ENCODE data around the gene TBC1D22A.

TBC1D22A gene

DNA sequence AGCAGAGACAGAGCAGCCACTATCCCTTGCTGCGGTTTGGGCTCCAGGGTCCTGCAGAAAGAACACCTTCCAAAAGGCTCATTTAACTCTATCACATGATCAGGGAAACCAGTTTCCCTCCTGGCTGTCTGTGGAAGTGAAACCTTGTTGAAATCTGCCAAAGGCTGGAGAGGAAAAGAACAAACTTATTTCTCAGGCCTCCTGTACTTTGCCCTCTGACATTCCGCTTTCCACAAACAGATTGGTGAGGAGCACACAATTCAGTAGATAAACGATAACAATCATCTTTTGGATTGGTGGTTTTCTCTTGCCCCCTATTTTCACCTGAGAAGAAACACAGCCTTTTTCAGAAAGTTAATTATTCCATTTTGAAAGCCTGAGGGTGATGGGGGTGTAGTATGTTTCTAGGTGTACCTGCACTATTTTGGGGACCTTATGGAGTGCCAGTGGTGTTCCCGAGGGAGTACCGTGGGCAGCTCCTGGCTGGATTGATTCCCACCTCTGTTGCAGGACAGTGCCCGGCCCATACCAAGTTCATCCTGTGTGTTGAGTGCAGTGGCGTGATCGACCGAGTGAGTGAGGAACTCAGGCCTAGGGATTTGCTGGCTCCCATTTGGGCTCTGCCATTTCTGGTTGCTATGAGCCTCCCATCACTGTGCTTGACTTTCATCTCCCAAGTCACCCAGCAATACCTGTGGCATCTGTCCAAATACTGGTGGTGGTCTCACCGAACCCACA lies 102.0 kb downstream of the TBC1D22A start:
- ChIA-PET POLR2A (no interaction called here), CTCF (interaction anchor here (0.7 to 1.6 kb wide), 3 partner anchors 9 to 66 kb away, joined by 3 read pairs; no protein-coding TSS in a partner anchor)
- H3K4me3 ChIP-seq (ENCODE audit: low read depth, low read length), result no peak overlapping the region
- no peak for DNase-seq (ENCODE audit: low read depth, low spot score)
- TF ChIP-seq, protein P1, sequence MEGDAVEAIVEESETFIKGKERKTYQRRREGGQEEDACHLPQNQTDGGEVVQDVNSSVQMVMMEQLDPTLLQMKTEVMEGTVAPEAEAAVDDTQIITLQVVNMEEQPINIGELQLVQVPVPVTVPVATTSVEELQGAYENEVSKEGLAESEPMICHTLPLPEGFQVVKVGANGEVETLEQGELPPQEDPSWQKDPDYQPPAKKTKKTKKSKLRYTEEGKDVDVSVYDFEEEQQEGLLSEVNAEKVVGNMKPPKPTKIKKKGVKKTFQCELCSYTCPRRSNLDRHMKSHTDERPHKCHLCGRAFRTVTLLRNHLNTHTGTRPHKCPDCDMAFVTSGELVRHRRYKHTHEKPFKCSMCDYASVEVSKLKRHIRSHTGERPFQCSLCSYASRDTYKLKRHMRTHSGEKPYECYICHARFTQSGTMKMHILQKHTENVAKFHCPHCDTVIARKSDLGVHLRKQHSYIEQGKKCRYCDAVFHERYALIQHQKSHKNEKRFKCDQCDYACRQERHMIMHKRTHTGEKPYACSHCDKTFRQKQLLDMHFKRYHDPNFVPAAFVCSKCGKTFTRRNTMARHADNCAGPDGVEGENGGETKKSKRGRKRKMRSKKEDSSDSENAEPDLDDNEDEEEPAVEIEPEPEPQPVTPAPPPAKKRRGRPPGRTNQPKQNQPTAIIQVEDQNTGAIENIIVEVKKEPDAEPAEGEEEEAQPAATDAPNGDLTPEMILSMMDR (IDR thresholded peaks at IDR 0.05; ENCODE audit: insufficient read depth, low read length, missing control alignments), result no peak

DNA sequence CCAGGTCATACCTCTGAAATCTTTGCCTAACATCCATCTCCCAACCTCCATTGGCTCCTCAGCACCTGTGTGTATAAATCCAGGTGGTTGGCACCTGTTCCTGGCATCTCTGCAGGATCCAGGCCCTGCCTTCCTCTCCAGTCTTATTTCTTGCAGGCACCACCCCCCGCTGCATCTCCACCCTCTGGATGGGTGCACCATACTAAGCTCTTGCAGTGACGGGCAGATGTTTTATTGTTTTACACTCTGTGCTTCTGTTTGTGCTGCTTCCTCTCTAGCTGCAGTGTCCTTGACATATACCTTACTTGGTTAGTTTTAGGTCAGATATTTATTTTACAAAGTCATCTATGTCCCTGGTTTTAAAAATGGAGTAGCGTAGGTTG lies 102.6 kb downstream of the TBC1D22A start:
- no peak overlapping the region for H3K4me3 ChIP-seq (ENCODE audit: low read depth, low read length)
- POLR2A ChIA-PET, result no interaction called here
- CTCF ChIA-PET, result interaction anchor here (1.6 kb wide), 1 partner anchor 9 kb away, joined by 3 read pairs; no protein-coding TSS in a partner anchor
- TF ChIP-seq, protein P1 (IDR thresholded peaks at IDR 0.05; ENCODE audit: insufficient read depth, low read length, missing control alignments), result no peak
- DNase-seq (ENCODE audit: low read depth, low spot score), result no peak

GRCh38 chr22:46865642-46866041 lies 103.2 kb downstream of the TBC1D22A start:
- DNase-seq (ENCODE audit: low read depth, low spot score), result no peak
- POLR2A ChIA-PET, result no interaction called here
- H3K4me3 ChIP-seq (ENCODE audit: low read depth, low read length), result no peak overlapping the region
- CTCF ChIA-PET, result interaction anchor here (1.6 kb wide), 1 partner anchor 10 kb away, joined by 3 read pairs; no protein-coding TSS in a partner anchor
- TF ChIP-seq, protein P1 (IDR thresholded peaks at IDR 0.05; ENCODE audit: insufficient read depth, low read length, missing control alignments), result no peak

GRCh38 chr22:46866591-46866990 lies 104.1 kb downstream of the TBC1D22A start:
- POLR2A ChIA-PET, result interaction anchor here (0.5 to 0.8 kb wide), 4 partner anchors 50 to 181 kb away, joined by 3 to 4 read pairs (median 3); partner anchors contain the start of gene TBC1D22A
- H3K4me3 ChIP-seq (ENCODE audit: low read depth, low read length), result no peak overlapping the region
- CTCF ChIA-PET, result interaction anchor here (1.3 to 1.5 kb wide), 2 partner anchors 21 to 58 kb away, joined by 4 to 8 read pairs; no protein-coding TSS in a partner anchor
- peak; percentile 82 for DNase-seq (ENCODE audit: low read depth, low spot score)
- TF ChIP-seq, protein P1 (IDR thresholded peaks at IDR 0.05; ENCODE audit: insufficient read depth, low read length, missing control alignments), result no peak

DNA sequence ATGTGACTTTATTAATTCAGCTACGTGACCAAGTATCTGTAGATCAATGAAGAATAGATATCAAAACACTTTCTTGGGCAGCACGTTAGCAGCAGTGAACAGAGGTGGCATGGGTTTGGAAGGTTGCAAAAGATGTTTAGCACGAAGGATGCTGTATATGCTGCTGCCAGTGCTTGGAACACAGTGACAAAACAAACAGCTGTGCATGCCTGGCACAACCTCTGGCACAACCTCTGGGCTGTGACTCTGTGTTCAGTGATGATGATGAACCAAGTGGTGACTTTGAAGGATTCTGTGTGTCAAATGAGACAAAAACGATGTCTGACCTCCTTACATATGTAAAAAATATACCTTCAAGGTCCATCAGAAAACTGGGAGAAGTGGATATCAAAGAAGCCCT lies 104.7 kb downstream of the TBC1D22A start:
- TF ChIP-seq, protein P1 (IDR thresholded peaks at IDR 0.05; ENCODE audit: insufficient read depth, low read length, missing control alignments), result no peak
- no peak for DNase-seq (ENCODE audit: low read depth, low spot score)
- ChIA-PET POLR2A (interaction anchor here (0.6 to 0.7 kb wide), 2 partner anchors 51 to 180 kb away, joined by 3 to 4 read pairs; no protein-coding TSS in a partner anchor), CTCF (interaction anchor here (1.3 to 1.5 kb wide), 2 partner anchors 22 to 59 kb away, joined by 4 to 8 read pairs; no protein-coding TSS in a partner anchor)
- H3K4me3 ChIP-seq (ENCODE audit: low read depth, low read length), result no peak overlapping the region

- ChIA-PET POLR2A (no interaction called here), CTCF (no interaction called here)
- no peak for DNase-seq (ENCODE audit: low read depth, low spot score)
- no peak overlapping the region for H3K4me3 ChIP-seq (ENCODE audit: low read depth, low read length)
- TF ChIP-seq, protein P1 (IDR thresholded peaks at IDR 0.05; ENCODE audit: insufficient read depth, low read length, missing control alignments), result no peak
Observed at GRCh38 chr22:46869329-46869728, 106.9 kb downstream of the TBC1D22A start.
